Muscle of leg (tissue), 11 donors: ENCODE results near the gene TAS1R3. TPM values are rescaled to one million over a fixed set of nuclear protein-coding genes. Genes with fewer than 3 reads are reported as not detected.

Experiments
- DNase-seq: peaks from one replicate; pipeline ENCODE4 v3.0.0; 2013
- H3K27ac ChIP-seq: one replicate; pipeline ENCODE4 v1.5.1; 2013; ENCODE audit warnings: mild to moderate bottlenecking, low read length, control low read depth
- H3K27me3 ChIP-seq: one replicate; pipeline ENCODE4 v1.6.1; 2013; ENCODE audit warnings: low read length; ENCODE audit not compliant: control insufficient read depth, insufficient read depth
- H3K36me3 ChIP-seq: one replicate; pipeline ENCODE4 v1.6.1; 2013; ENCODE audit warnings: low read length; ENCODE audit not compliant: control insufficient read depth, insufficient read depth
- H3K4me1 ChIP-seq: one replicate; pipeline ENCODE4 v1.6.1; 2013; ENCODE audit warnings: low read length; ENCODE audit not compliant: control insufficient read depth, insufficient read depth
- H3K4me3 ChIP-seq: one replicate; pipeline ENCODE4 v1.5.1; 2013; ENCODE audit warnings: low read length, control low read depth
- H3K9me3 ChIP-seq: replicated peaks from 2 replicates; pipeline ENCODE4 v1.6.1; 2013; ENCODE audit warnings: low read depth, low read length; ENCODE audit not compliant: control insufficient read depth
- WGBS: methylation state at CpG from one replicate; pipeline ENCODE4 v1.1.5; 2013; ENCODE audit warnings: missing lambda C conversion rate; ENCODE audit not compliant: insufficient coverage; 5-methylcytosine and 5-hydroxymethylcytosine counted together
- polyA plus RNA-seq, 8 donors: library from polyadenylated mRNA; unstranded; fragments of 120-200 nt; gene quantifications; one replicate each; pipeline versions ENCODE4 v1.2.1 to v1.2.3, GENCODE V29; 2013; ENCODE audit warnings: inconsistent platforms in 1 of 8, low replicate concordance in 1 of 8; ENCODE audit not compliant: insufficient read length in 8 of 8, insufficient read depth in 1 of 8
- total RNA-seq: library from RNA; stranded (reverse); fragments of 120-200 nt; gene quantifications from one replicate; pipeline ENCODE4 v1.2.4, GENCODE V29; 2013

Gene TAS1R3
- total and polyA plus RNA-seq, 9 donors: 0.96 to 3.8 (median 2.4) TPM

- no peak for DNase-seq
- Histone ChIP-seq H3K9me3 (no peaks in the 10 kb centered on the region), H3K36me3 (peaks cover 45% of the 10 kb centered on the region), H3K4me1 (peaks cover 7% of the 10 kb centered on the region), H3K4me3 (no peak overlapping the region), H3K27ac (no peak overlapping the region), H3K27me3 (no peaks in the 10 kb centered on the region)
- whole genome bisulfite sequencing: 94% methylated on average over 36 of the region's 36 CpGs
Measured at GRCh38 chr1:1340791-1341548, 9.9 kb downstream of the TAS1R3 start.

GRCh38 chr1:1341549-1342021, 10.5 kb downstream of the TAS1R3 start:
- peaks cover 13% of the 10 kb centered on the region for H3K4me1 ChIP-seq
- no peaks in the 10 kb centered on the region for H3K9me3 ChIP-seq
- no peak for DNase-seq
- no peaks in the 10 kb centered on the region for H3K27me3 ChIP-seq
- peaks cover 43% of the 10 kb centered on the region for H3K36me3 ChIP-seq
- 87% methylated on average over 17 of the region's 17 CpGs for WGBS
- no peak overlapping the region for H3K27ac ChIP-seq
- H3K4me3 ChIP-seq: no peak overlapping the region

- 89% methylated on average over 19 of the region's 28 CpGs for WGBS
- H3K27ac ChIP-seq: no peak overlapping the region
- no peaks in the 10 kb centered on the region for H3K27me3 ChIP-seq
- peaks cover 43% of the 10 kb centered on the region for H3K36me3 ChIP-seq
- peaks cover 19% of the 10 kb centered on the region for H3K4me1 ChIP-seq
- H3K9me3 ChIP-seq: no peaks in the 10 kb centered on the region
- H3K4me3 ChIP-seq: no peak overlapping the region
- no peak for DNase-seq
Measured at GRCh38 chr1:1342061-1342562, 11.0 kb downstream of the TAS1R3 start.

GRCh38 chr1:1342584-1343115, 11.6 kb downstream of the TAS1R3 start:
- WGBS: 70% methylated on average over 16 of the region's 18 CpGs
- no peak overlapping the region for H3K27ac ChIP-seq

GRCh38 chr1:1343811-1344421, 12.8 kb downstream of the TAS1R3 start:
- Histone ChIP-seq H3K4me3 (no peak overlapping the region), H3K36me3 (peaks cover 28% of the 10 kb centered on the region), H3K4me1 (peaks cover 32% of the 10 kb centered on the region), H3K27me3 (no peaks in the 10 kb centered on the region), H3K27ac (no peak overlapping the region), H3K9me3 (no peaks in the 10 kb centered on the region)
- DNase-seq: no peak
- 84% methylated on average over 24 of the region's 24 CpGs for WGBS

More at GRCh38 chr1:1342584-1343115, 11.6 kb downstream of the TAS1R3 start:
- H3K4me1 ChIP-seq: peaks cover 24% of the 10 kb centered on the region
- H3K36me3 ChIP-seq: peaks cover 38% of the 10 kb centered on the region
- no peak overlapping the region for H3K4me3 ChIP-seq
- no peaks in the 10 kb centered on the region for H3K9me3 ChIP-seq
- no peaks in the 10 kb centered on the region for H3K27me3 ChIP-seq
- no peak for DNase-seq

GRCh38 chr1:1344655-1345361, 13.7 kb downstream of the TAS1R3 start:
- no peaks in the 10 kb centered on the region for H3K27me3 ChIP-seq
- no peak overlapping the region for H3K27ac ChIP-seq
- peaks cover 19% of the 10 kb centered on the region for H3K36me3 ChIP-seq
- DNase-seq: no peak
- H3K9me3 ChIP-seq: no peaks in the 10 kb centered on the region
- H3K4me1 ChIP-seq: peaks cover 32% of the 10 kb centered on the region
- 70% methylated on average over 13 of the region's 15 CpGs for WGBS
- no peak overlapping the region for H3K4me3 ChIP-seq

- peaks cover 32% of the 10 kb centered on the region for H3K4me1 ChIP-seq
- H3K36me3 ChIP-seq: peaks cover 14% of the 10 kb centered on the region
- DNase-seq: no peak
- no peaks in the 10 kb centered on the region for H3K27me3 ChIP-seq
- WGBS: 81% methylated on average over 16 of the region's 16 CpGs
- H3K27ac ChIP-seq: no peak overlapping the region
- H3K4me3 ChIP-seq: no peak overlapping the region
- H3K9me3 ChIP-seq: no peaks in the 10 kb centered on the region
Measured at GRCh38 chr1:1345384-1345783, 14.3 kb downstream of the TAS1R3 start.

- Histone ChIP-seq H3K27ac (no peak overlapping the region), H3K4me1 (peaks cover 32% of the 10 kb centered on the region), H3K4me3 (no peak overlapping the region), H3K36me3 (peaks cover 9% of the 10 kb centered on the region), H3K27me3 (no peaks in the 10 kb centered on the region), H3K9me3 (no peaks in the 10 kb centered on the region)
- WGBS: 82% methylated on average over 11 of the region's 12 CpGs
- DNase-seq: no peak
Measured at GRCh38 chr1:1345860-1346500, 14.9 kb downstream of the TAS1R3 start.

- no peak for DNase-seq
- Histone ChIP-seq H3K36me3 (peaks cover 4% of the 10 kb centered on the region), H3K27me3 (no peaks in the 10 kb centered on the region), H3K4me1 (peaks cover 34% of the 10 kb centered on the region), H3K4me3 (no peak overlapping the region), H3K27ac (no peak overlapping the region), H3K9me3 (no peaks in the 10 kb centered on the region)
- WGBS: 90% methylated on average over 8 of the region's 10 CpGs
Measured at GRCh38 chr1:1346501-1346890, 15.4 kb downstream of the TAS1R3 start.
